Neural cell (in vitro differentiated cells): ENCODE data around the gene SSR3. TPM values are rescaled to one million over a fixed set of nuclear protein-coding genes. Genes with fewer than 3 reads are reported as not detected.

ENCODE experiments used
- H2AFZ ChIP-seq: fragments of 200-600, 300-800 bp; sonication (generic), shearing (Covaris generic); 2 replicates; pipeline ENCODE4 v1.6.0; 2014; ENCODE audit warnings: low read depth, mild to moderate bottlenecking, antibody characterized with exemption, low read length, moderate library complexity
- H3F3A ChIP-seq: fragments of 200-600 bp; shearing (Covaris generic); 2 replicates; pipeline ENCODE4 v1.6.1; 2016; ENCODE audit warnings: mild to moderate bottlenecking, moderate library complexity, mixed read lengths, antibody characterized with exemption, low read length; ENCODE audit not compliant: insufficient read depth, poor library complexity, severe bottlenecking
- H3K27ac ChIP-seq: fragments of 200-600, 300-800 bp; sonication (generic), shearing (Covaris generic); 2 replicates; pipeline ENCODE4 v1.5.1; 2014; ENCODE audit warnings: mild to moderate bottlenecking, low read length, moderate library complexity
- H3K27me3 ChIP-seq: fragments of 300-800, 200-600 bp; sonication (generic), shearing (Covaris generic); 2 replicates; pipeline ENCODE4 v1.6.0; 2014; ENCODE audit warnings: mild to moderate bottlenecking, low read depth, low read length, moderate library complexity; ENCODE audit not compliant: insufficient read depth
- H3K36me3 ChIP-seq: fragments of 300-800, 200-600 bp; sonication (generic), shearing (Covaris generic); 2 replicates; pipeline ENCODE4 v1.5.1; 2014; ENCODE audit warnings: mild to moderate bottlenecking, antibody characterized with exemption, low read length, moderate library complexity; ENCODE audit not compliant: insufficient read depth
- H3K4me2 ChIP-seq: fragments of 300-800, 200-600 bp; sonication (generic), shearing (Covaris generic); 2 replicates; pipeline ENCODE4 v1.6.0; 2014; ENCODE audit warnings: mild to moderate bottlenecking, low read length
- H3K4me3 ChIP-seq: fragments of 300-800, 200-600 bp; sonication (generic), shearing (Covaris generic); 2 replicates; pipeline ENCODE4 v1.5.1; 2014; ENCODE audit warnings: mild to moderate bottlenecking, low read length, moderate library complexity
- H3K79me2 ChIP-seq: fragments of 200-600 bp; shearing (Covaris generic); replicated peaks from 2 replicates; pipeline ENCODE4 v1.6.0; 2014; ENCODE audit warnings: mild to moderate bottlenecking, low read length, moderate library complexity; ENCODE audit not compliant: insufficient read depth
- H3K9ac ChIP-seq: fragments of 300-800, 200-600 bp; sonication (generic), shearing (Covaris generic); 2 replicates; pipeline ENCODE4 v1.6.1; 2016; ENCODE audit warnings: mild to moderate bottlenecking, low read length, mixed read lengths
- H3K9me2 ChIP-seq: fragments of 200-600 bp; shearing (Covaris generic); 2 replicates; pipeline ENCODE4 v1.6.1; 2016; ENCODE audit warnings: mild to moderate bottlenecking, low read length, mixed read lengths; ENCODE audit not compliant: insufficient read depth
- H3K9me3 ChIP-seq: fragments of 200-600, 300-800 bp; sonication (generic), shearing (Covaris generic); 2 replicates; pipeline ENCODE4 v1.6.1; 2016; ENCODE audit warnings: mild to moderate bottlenecking, mixed run types, low read length, moderate library complexity, mixed read lengths
- H4K20me1 ChIP-seq: fragments of 200-600 bp; shearing (Covaris generic); 2 replicates; pipeline ENCODE4 v1.6.1; 2016; ENCODE audit warnings: mild to moderate bottlenecking, mixed run types; ENCODE audit not compliant: insufficient read depth
- CTCF ChIP-seq: fragments of 450-650 bp; IDR thresholded peaks from 2 replicates; pipeline ENCODE4 v1.5.1; 2014; ENCODE audit warnings: antibody characterized with exemption, mild to moderate bottlenecking, moderate library complexity; ENCODE audit not compliant: poor library complexity, severe bottlenecking
- EP300 ChIP-seq: fragments of 450-650 bp; conservative IDR thresholded peaks from 2 replicates; pipeline ENCODE4 v1.6.1; 2014; ENCODE audit warnings: antibody characterized with exemption, mild to moderate bottlenecking, moderate library complexity; ENCODE audit not compliant: poor library complexity, severe bottlenecking
- EZH2 ChIP-seq: fragments of 200-600, 300-800 bp; shearing (Covaris generic), sonication (generic); IDR thresholded peaks from 2 replicates; pipeline ENCODE4 v1.6.1; 2014; ENCODE audit warnings: antibody characterized with exemption, low read length, borderline replicate concordance, mild to moderate bottlenecking; ENCODE audit not compliant: insufficient read depth, poor library complexity, severe bottlenecking
- MXI1 ChIP-seq: fragments of 450-650 bp; conservative IDR thresholded peaks from 2 replicates; pipeline ENCODE4 v1.6.1; 2014; ENCODE audit warnings: antibody characterized with exemption, mild to moderate bottlenecking; ENCODE audit not compliant: poor library complexity, severe bottlenecking
- POLR2AphosphoS5 ChIP-seq: IDR thresholded peaks from 2 replicates; pipeline ENCODE4 v1.6.1; 2012
- RAD21 ChIP-seq: fragments of 450-650 bp; conservative IDR thresholded peaks from 2 replicates; pipeline ENCODE4 v1.6.1; 2014; ENCODE audit warnings: antibody characterized with exemption, mild to moderate bottlenecking, moderate library complexity
- SMC3 ChIP-seq: fragments of 450-650 bp; conservative IDR thresholded peaks from 2 replicates; pipeline ENCODE4 v1.6.1; 2014; ENCODE audit warnings: antibody characterized with exemption, mild to moderate bottlenecking, moderate library complexity; ENCODE audit not compliant: poor library complexity
- TAF1 ChIP-seq: IDR thresholded peaks from 2 replicates; pipeline ENCODE4 v1.6.1; 2012; ENCODE audit warnings: low read depth
- polyA plus RNA-seq: library from polyadenylated mRNA; depleted of rRNA; stranded (reverse); fragments of >200 nt; gene quantifications from 2 replicates; pipeline ENCODE4 v1.2.3, GENCODE V29; 2014
- TF ChIP-seq, protein P1 (sequence below): IDR thresholded peaks from 2 replicates; pipeline ENCODE4 v1.6.1; 2012; ENCODE audit warnings: borderline replicate concordance

Gene SSR3
- polyA plus RNA-seq, 1 donor from 2014 or later, result 85.6 TPM

DNA sequence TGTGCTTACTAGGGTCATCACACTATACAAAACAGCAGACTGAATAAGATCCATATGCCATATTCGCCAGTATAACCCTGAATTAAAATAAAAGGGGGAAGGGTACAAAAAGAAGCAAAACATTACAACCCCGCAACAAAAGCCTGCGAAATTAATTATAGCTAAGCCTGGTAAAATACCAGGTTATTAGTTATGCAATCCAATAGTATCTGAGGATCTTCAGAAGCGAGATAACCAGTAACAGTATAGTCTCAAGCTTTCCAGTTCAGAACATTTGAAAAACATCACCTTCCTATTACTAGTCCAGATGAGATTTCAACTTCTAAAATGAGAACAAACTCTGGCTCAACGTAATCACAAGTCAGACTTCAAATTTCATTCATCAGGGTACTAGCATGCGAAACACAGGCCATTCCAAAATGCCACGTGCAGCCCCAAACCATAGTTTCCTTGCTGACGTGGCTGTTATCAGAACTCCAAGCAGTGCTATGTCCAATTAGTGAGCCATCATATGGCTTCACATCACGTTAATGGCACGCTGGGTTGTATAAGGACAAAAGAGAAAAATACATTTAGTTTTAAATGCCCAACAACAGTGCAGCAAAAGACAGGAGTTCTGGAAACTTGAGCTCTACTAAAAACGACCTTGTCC is 1.1 kb downstream of the SSR3 start:
- Histone ChIP-seq H3K9me2 (no peaks in the 10 kb centered on the region), H4K20me1 (no peaks in the 10 kb centered on the region), H3K27me3 (no peaks in the 10 kb centered on the region), H2AFZ (no peak overlapping the region), H3K36me3 (no peaks in the 10 kb centered on the region), H3K4me2 (peak overlapping the region; percentile 81), H3K79me2 (peaks cover 25% of the 10 kb centered on the region), H3K4me3 (peak overlapping the region; percentile 84), H3F3A (no peaks in the 10 kb centered on the region), H3K9ac (peak overlapping the region; percentile 77), H3K9me3 (no peaks in the 10 kb centered on the region), H3K27ac (no peak overlapping the region)
- TF ChIP-seq, protein P1, sequence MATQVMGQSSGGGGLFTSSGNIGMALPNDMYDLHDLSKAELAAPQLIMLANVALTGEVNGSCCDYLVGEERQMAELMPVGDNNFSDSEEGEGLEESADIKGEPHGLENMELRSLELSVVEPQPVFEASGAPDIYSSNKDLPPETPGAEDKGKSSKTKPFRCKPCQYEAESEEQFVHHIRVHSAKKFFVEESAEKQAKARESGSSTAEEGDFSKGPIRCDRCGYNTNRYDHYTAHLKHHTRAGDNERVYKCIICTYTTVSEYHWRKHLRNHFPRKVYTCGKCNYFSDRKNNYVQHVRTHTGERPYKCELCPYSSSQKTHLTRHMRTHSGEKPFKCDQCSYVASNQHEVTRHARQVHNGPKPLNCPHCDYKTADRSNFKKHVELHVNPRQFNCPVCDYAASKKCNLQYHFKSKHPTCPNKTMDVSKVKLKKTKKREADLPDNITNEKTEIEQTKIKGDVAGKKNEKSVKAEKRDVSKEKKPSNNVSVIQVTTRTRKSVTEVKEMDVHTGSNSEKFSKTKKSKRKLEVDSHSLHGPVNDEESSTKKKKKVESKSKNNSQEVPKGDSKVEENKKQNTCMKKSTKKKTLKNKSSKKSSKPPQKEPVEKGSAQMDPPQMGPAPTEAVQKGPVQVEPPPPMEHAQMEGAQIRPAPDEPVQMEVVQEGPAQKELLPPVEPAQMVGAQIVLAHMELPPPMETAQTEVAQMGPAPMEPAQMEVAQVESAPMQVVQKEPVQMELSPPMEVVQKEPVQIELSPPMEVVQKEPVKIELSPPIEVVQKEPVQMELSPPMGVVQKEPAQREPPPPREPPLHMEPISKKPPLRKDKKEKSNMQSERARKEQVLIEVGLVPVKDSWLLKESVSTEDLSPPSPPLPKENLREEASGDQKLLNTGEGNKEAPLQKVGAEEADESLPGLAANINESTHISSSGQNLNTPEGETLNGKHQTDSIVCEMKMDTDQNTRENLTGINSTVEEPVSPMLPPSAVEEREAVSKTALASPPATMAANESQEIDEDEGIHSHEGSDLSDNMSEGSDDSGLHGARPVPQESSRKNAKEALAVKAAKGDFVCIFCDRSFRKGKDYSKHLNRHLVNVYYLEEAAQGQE, result no peak
- peak; percentile 23 for TF ChIP-seq MXI1

GRCh38 chr3:156552973-156553372 is 1.9 kb downstream of the SSR3 start:
- H3K4me2 ChIP-seq, result peak overlapping the region; percentile 81
- no peak for TF ChIP-seq EZH2
- TF ChIP-seq POLR2AphosphoS5, result no peak
- no peak for TF ChIP-seq TAF1
- no peak for TF ChIP-seq CTCF
- no peaks in the 10 kb centered on the region for H3F3A ChIP-seq
- no peaks in the 10 kb centered on the region for H3K9me3 ChIP-seq
- no peaks in the 10 kb centered on the region for H3K27me3 ChIP-seq
- H3K79me2 ChIP-seq, result peaks cover 25% of the 10 kb centered on the region
- H3K9ac ChIP-seq, result no peak overlapping the region
- H3K36me3 ChIP-seq, result no peaks in the 10 kb centered on the region
- peak overlapping the region; percentile 84 for H3K4me3 ChIP-seq
- no peak overlapping the region for H2AFZ ChIP-seq
- no peaks in the 10 kb centered on the region for H3K9me2 ChIP-seq
- no peak overlapping the region for H3K27ac ChIP-seq
- no peaks in the 10 kb centered on the region for H4K20me1 ChIP-seq

GRCh38 chr3:156551746-156552145 is 3.2 kb downstream of the SSR3 start:
- peaks cover 25% of the 10 kb centered on the region for H3K79me2 ChIP-seq
- no peak overlapping the region for H3K4me3 ChIP-seq
- no peak overlapping the region for H2AFZ ChIP-seq
- no peaks in the 10 kb centered on the region for H3F3A ChIP-seq
- H3K9me3 ChIP-seq, result no peaks in the 10 kb centered on the region
- TF ChIP-seq EZH2 (no peak), EP300 (no peak), RAD21 (no peak), CTCF (no peak), POLR2AphosphoS5 (no peak), MXI1 (no peak), SMC3 (no peak), TAF1 (no peak)
- TF ChIP-seq, protein P1, result no peak
- H3K9ac ChIP-seq, result no peak overlapping the region
- H4K20me1 ChIP-seq, result no peaks in the 10 kb centered on the region
- H3K27me3 ChIP-seq, result no peaks in the 10 kb centered on the region
- H3K36me3 ChIP-seq, result no peaks in the 10 kb centered on the region
- no peaks in the 10 kb centered on the region for H3K9me2 ChIP-seq
- H3K27ac ChIP-seq, result no peak overlapping the region
- H3K4me2 ChIP-seq, result no peak overlapping the region
